ENCODE measurements around the gene ZNF559. TPM values are rescaled to one million over a fixed set of nuclear protein-coding genes. Genes with fewer than 3 reads are reported as not detected.

Gene ZNF559
- total RNA-seq, 4 donors from 2014 or later = 5.3 to 60.1 (median 30.2) TPM

- Histone ChIP-seq H3K27me3 (no peaks in the 10 kb centered on the region), H3K9me3 (peaks cover 7 to 66% of the 10 kb centered on the region in 2 donors), H3K36me3 (no peaks in the 10 kb centered on the region), H3K4me3 (no peak overlapping the region), H3K27ac (no peak overlapping the region), H3K4me1 (peaks cover 0 to under 1% of the 10 kb centered on the region in 2 donors)
- TF ChIP-seq POLR2A (IDR thresholded peaks at IDR 0.05) = no peak
- TF ChIP-seq CTCF (IDR thresholded peaks at IDR 0.05) = no peak
- intact Hi-C loops (cut with DNase I; ENCODE audit: low total_unique reads) = no loop called here
- DNase-seq = no peak
These were observed 6.0 kb downstream of the ZNF559 start for GRCh38 chr19:9329999-9330398.

- Histone ChIP-seq H3K4me1 (no peaks in the 10 kb centered on the region), H3K9me3 (peaks cover 5 to 95% of the 10 kb centered on the region in 2 donors), H3K36me3 (no peaks in the 10 kb centered on the region), H3K4me3 (no peak overlapping the region), H3K27me3 (no peaks in the 10 kb centered on the region), H3K27ac (no peak overlapping the region)
- TF ChIP-seq POLR2A (IDR thresholded peaks at IDR 0.05) (no peak), CTCF (IDR thresholded peaks at IDR 0.05) (no peak)
- no peak for DNase-seq
- intact Hi-C loops (cut with DNase I; ENCODE audit: low total_unique reads) = no loop called here
These were observed 18.8 kb downstream of the ZNF559 start for GRCh38 chr19:9342610-9343304.

GRCh38 chr19:9345005-9345404, 21.0 kb downstream of the ZNF559 start:
- no peak overlapping the region for H3K27ac ChIP-seq
- H3K4me3 ChIP-seq = no peak overlapping the region
- DNase-seq = no peak
- no peaks in the 10 kb centered on the region for H3K27me3 ChIP-seq
- no peaks in the 10 kb centered on the region for H3K36me3 ChIP-seq
- TF ChIP-seq CTCF (IDR thresholded peaks at IDR 0.05) = no peak
- TF ChIP-seq POLR2A (IDR thresholded peaks at IDR 0.05) = no peak
- peaks cover 5 to 95% of the 10 kb centered on the region in 2 donors for H3K9me3 ChIP-seq
- intact Hi-C loops (cut with DNase I; ENCODE audit: low total_unique reads) = no loop called here
- no peaks in the 10 kb centered on the region for H3K4me1 ChIP-seq

GRCh38 chr19:9348253-9348652, 24.3 kb downstream of the ZNF559 start:
- Histone ChIP-seq H3K4me3 (no peak overlapping the region), H3K36me3 (no peaks in the 10 kb centered on the region), H3K27me3 (no peaks in the 10 kb centered on the region), H3K4me1 (no peaks in the 10 kb centered on the region), H3K27ac (no peak overlapping the region), H3K9me3 (peaks cover 0 to 85% of the 10 kb centered on the region in 2 donors)
- DNase-seq = no peak
- TF ChIP-seq POLR2A (IDR thresholded peaks at IDR 0.05) (no peak), CTCF (IDR thresholded peaks at IDR 0.05) (no peak)
- intact Hi-C loops (cut with DNase I; ENCODE audit: low total_unique reads) = no loop called here

GRCh38 chr19:9348671-9349070, 24.7 kb downstream of the ZNF559 start:
- Histone ChIP-seq H3K4me1 (no peaks in the 10 kb centered on the region), H3K36me3 (no peaks in the 10 kb centered on the region), H3K27ac (no peak overlapping the region), H3K4me3 (no peak overlapping the region), H3K27me3 (no peaks in the 10 kb centered on the region), H3K9me3 (peaks cover 0 to 85% of the 10 kb centered on the region in 2 donors)
- TF ChIP-seq CTCF (IDR thresholded peaks at IDR 0.05) (no peak), POLR2A (IDR thresholded peaks at IDR 0.05) (no peak)
- no peak for DNase-seq
- intact Hi-C loops (cut with DNase I; ENCODE audit: low total_unique reads) = no loop called here

Measured in uterus (tissue), 4 donors.